GM15510 (cell line): ENCODE data around the gene DCC.

ENCODE experiments used
- POLR2A ChIP-seq: IDR thresholded peaks from 3 replicates; pipeline ENCODE4 v1.6.1; 2011; ENCODE audit warnings: borderline replicate concordance; ENCODE audit not compliant: insufficient read length; ENCODE audit errors: extremely low read depth

DCC gene

GRCh38 chr18:52342456-52342855, 2.5 kb downstream of the DCC start:
- no peak for TF ChIP-seq POLR2A

- TF ChIP-seq POLR2A, result no peak
These were observed 3.1 kb downstream of the DCC start for GRCh38 chr18:52343138-52343537.

DNA sequence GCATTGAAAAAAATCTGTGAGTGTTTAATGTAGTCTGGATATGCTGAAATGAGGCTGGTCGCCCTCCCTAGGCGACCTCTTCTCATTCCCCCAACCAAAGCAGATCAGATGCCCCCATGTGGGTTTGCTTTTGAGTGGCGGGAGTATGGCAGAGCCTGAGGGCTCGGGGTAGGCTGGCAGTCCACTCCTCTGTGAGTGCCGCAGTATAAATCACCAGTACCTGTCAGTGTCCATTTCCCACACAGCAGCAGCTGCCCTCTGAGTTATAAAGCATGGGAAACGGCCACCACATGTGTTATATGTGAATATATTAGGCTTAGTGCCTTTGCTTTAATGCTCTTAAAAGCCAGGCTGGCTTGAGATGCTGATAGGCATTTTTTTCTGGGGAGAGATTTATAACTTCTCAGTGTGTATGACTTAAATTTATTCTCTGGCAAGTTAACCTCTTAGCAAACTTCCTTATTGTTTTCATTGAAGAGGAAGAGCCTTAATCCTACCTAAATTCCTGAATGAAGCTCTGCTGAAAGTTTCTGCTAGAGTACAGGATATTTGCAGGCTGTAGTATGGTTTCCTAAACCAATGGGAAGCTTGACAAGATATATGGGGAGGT, 3.8 kb downstream of the DCC start:
- no peak for TF ChIP-seq POLR2A

DNA sequence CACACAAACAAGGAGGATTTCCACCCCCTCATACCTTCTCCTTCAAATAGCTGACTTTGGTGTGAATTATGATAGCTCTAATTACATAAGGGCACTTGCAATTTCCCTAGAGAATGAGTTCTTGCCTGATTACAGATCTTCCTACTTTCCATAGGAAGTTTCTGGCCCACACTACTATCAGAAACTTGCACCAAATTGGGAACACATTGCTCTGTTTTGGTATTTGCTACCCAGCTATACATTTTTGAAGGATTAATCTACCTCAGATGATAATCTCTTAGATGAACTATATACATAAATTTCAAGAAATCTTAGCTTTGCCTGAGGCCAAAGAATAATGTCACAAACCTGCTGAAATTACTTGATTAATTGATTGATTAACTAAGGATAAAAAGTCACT, 4.9 kb downstream of the DCC start:
- no peak for TF ChIP-seq POLR2A

- no peak for TF ChIP-seq POLR2A
These were observed 5.4 kb downstream of the DCC start for GRCh38 chr18:52345428-52345827.

DNA sequence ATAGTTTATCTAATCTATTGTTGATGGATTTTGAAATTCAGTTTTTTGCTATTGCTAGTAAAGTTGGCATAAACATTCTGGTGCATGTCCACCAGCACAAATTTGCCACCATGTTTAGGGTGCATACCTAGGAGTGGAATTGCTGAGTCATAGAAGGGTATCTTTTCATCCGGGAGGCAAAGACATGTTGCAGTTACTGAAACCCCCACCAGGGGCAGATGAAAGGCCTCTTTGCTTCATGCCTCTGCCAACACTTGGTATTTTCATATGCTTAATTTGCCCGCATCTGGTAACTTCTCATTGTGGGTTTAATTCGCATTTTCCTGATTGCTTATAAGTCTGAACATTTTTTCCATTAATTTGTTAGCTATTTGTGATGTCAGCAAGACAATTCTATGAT, 8.2 kb downstream of the DCC start:
- TF ChIP-seq POLR2A, result no peak

DNA sequence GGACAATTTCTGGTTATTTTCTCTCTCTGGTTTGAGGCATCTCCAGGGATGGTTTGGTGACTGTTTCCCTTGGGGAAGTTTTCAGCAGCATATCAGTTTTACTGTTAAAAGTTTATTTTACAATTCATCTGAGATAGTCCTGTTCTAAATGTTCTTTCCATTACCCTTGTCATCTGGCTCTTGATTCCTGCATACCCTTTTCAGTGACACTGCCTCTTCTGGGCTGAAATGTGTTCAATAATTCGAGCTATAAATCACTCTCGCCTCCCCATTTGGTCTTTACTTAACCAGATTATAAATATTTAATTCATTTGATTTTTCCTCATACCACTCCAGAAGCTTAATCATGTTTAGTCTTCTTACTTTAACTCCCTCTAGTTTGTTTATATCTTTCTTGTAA, 9.5 kb downstream of the DCC start:
- no peak for TF ChIP-seq POLR2A

DNA sequence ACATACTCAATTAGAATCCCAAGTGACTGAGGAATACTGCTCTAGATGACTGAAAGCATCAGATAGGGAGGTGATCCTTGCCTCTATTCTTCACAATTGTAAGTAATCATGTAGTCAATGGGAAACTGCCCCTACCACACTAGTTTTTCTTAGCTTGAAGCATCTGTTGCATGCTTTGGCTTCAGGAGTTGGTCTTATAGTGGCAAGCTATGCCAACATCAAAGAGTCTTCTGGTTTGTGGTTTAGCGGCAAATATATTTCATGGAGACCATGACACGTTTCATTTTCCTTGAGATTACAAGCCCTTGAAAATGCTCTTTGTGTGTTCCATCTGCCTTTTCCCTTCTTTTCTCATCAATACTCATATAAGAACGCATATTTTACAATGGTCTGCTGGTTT, 12.9 kb downstream of the DCC start:
- TF ChIP-seq POLR2A, result no peak

DNA sequence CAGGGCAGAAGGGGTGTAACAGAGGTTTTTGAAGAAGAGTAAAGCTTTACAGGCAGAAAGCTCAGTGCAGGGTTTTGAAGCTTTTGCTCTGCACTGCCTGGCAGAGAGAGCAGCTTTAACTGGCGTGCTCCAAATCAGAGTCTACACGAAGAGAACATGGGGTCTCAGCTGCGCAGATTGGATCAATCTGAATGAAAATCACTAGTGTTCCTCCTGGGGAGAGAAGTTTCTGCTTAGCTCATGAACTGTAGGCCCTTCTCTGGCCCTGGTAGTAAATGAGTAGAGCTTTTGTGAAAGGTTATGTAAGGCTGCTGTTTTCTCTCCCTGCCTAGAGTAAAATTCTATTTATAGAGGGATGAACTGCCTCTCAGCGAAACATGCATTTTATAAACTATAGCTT, 13.6 kb downstream of the DCC start:
- no peak for TF ChIP-seq POLR2A

GRCh38 chr18:52363861-52364260, 23.9 kb downstream of the DCC start:
- no peak for TF ChIP-seq POLR2A

GRCh38 chr18:52367953-52368742, 28.2 kb downstream of the DCC start:
- TF ChIP-seq POLR2A, result no peak

GRCh38 chr18:52370841-52371240, 30.8 kb downstream of the DCC start:
- no peak for TF ChIP-seq POLR2A

GRCh38 chr18:52376104-52376503, 36.1 kb downstream of the DCC start:
- TF ChIP-seq POLR2A, result no peak

DNA sequence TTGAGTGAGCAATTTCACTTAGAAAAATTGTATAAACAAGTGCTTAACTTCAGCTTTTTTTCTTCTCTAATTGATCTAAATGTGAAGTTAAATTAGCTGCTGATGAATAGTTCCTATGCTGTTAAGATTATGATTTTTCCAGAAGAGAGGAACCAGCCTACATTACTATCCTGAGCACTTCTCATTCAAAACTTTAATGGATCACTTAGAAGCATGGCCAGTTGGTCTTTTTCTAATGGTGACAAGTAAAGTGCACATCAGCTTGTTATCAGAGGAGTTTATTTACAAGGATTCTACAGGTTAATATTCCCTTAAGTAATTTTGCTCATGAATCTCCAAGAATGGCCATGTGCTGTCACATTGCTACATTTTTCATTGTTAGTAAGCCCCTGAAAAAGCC, 37.1 kb downstream of the DCC start:
- TF ChIP-seq POLR2A, result no peak

- TF ChIP-seq POLR2A, result no peak
These were observed 46.3 kb downstream of the DCC start for GRCh38 chr18:52386306-52386705.

DNA sequence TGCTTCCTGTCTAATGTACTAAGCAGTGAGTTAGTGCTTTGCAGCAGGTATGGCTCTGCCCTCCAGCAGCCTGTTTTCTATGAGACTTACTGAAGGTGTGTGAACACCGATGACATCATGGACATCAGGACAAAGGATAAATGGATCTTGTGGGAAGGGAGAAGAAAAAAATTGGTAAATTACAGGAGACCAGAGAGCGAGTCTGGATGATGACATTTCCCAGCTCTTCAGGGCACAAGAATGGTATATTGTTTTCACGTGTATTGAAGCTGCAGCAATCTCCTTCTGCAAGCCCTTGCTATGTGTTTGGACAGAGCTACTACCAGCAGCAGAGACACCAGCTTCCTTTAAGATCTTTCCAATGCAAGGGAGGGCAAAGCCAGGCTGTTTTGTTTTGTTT, 47.2 kb downstream of the DCC start:
- no peak for TF ChIP-seq POLR2A
